MM.1S (cell line): Measurements from ENCODE around the gene EXTL1.

Experiments used
- EZH2 ChIP-seq: fragments of 300-600 bp; sonication (generic); optimal IDR thresholded peaks from 2 replicates; pipeline ENCODE3; 2017; ENCODE audit warnings: low read depth, mild to moderate bottlenecking, antibody characterized with exemption, low read length, mixed read lengths
- TF ChIP-seq, protein P1 (sequence below): fragments of 300-600 bp; sonication (generic); IDR thresholded peaks from 2 replicates; pipeline ENCODE4 v1.5.1; 2016; ENCODE audit warnings: antibody characterized with exemption, low read length, mixed read lengths

DNA sequence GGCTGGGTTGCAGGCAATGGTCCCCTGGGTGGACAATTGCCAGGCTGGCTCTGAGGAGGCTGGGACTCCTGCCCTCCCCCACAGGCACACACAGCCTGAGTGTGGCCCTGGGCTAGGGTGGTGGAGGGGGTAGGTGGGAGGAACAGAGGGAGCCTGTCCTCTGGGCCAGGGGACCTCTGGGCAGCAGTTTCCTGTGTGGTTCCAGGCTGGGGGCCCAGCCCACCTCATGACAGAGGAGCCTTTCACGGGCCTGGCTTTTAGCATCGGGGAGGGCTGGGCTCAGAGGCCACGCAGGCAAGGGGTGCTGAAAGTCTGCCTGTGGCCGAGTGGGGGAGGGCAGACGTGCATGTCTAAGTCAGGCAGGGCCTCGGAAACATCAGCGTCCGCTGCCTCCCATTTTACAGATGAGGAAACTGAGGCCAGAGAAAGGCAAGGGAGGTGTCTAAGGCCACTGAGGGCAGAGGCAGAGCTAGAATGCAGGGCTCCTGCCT lies 7.0 kb downstream of the EXTL1 start:
- TF ChIP-seq, protein P1, sequence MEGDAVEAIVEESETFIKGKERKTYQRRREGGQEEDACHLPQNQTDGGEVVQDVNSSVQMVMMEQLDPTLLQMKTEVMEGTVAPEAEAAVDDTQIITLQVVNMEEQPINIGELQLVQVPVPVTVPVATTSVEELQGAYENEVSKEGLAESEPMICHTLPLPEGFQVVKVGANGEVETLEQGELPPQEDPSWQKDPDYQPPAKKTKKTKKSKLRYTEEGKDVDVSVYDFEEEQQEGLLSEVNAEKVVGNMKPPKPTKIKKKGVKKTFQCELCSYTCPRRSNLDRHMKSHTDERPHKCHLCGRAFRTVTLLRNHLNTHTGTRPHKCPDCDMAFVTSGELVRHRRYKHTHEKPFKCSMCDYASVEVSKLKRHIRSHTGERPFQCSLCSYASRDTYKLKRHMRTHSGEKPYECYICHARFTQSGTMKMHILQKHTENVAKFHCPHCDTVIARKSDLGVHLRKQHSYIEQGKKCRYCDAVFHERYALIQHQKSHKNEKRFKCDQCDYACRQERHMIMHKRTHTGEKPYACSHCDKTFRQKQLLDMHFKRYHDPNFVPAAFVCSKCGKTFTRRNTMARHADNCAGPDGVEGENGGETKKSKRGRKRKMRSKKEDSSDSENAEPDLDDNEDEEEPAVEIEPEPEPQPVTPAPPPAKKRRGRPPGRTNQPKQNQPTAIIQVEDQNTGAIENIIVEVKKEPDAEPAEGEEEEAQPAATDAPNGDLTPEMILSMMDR = no peak
- no peak for TF ChIP-seq EZH2
